ENCODE data around the gene CMBL.
A peak's percentile ranks its signal among the peaks of the same experiment; 100 is the strongest.
"Not testable (repeated sequence)": the region's sequence is repeated elsewhere in the genome, so short reads cannot be mapped to it uniquely, and the experiment has no call there.

The CMBL gene

DNA sequence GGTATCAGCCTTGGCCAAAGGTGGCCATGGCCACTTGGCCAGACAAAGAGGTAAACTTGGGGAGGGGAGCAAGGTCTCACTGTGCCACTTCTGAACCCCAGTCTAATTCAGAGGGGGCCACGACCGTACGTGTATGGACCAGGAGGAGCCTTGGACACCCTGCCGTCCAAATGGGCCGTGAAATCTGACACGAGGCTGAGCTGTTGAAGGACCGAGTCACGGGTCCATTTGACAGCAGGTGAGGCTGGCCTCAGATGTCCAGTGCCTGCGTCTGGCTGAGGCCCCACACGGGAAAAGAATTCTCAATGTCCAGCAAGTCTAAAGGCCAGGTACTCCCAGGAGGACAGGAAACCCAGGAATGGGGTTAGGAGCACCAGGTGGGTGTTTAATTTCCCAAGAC is 17.7 kb downstream of the CMBL start:
- no peak for DNase-seq (ENCODE audit: low read depth)
- no peak overlapping the region for H3K4me3 ChIP-seq (ENCODE audit: low read depth, low read length)
- TF ChIP-seq CTCF (IDR thresholded peaks at IDR 0.05; ENCODE audit: insufficient read depth, low read depth, low read length, missing control alignments) = no peak

- no peak overlapping the region for H3K4me3 ChIP-seq (ENCODE audit: low read depth, low read length)
- no peak for TF ChIP-seq CTCF (IDR thresholded peaks at IDR 0.05; ENCODE audit: insufficient read depth, low read depth, low read length, missing control alignments)
- no peak for DNase-seq (ENCODE audit: low read depth)
Observed at GRCh38 chr5:10289353-10289752, 18.3 kb downstream of the CMBL start.

GRCh38 chr5:10288592-10289219 is 19.0 kb downstream of the CMBL start:
- no peak for TF ChIP-seq CTCF (IDR thresholded peaks at IDR 0.05; ENCODE audit: insufficient read depth, low read depth, low read length, missing control alignments)
- no peak overlapping the region for H3K4me3 ChIP-seq (ENCODE audit: low read depth, low read length)
- peak; percentile 81 for DNase-seq (ENCODE audit: low read depth)

DNA sequence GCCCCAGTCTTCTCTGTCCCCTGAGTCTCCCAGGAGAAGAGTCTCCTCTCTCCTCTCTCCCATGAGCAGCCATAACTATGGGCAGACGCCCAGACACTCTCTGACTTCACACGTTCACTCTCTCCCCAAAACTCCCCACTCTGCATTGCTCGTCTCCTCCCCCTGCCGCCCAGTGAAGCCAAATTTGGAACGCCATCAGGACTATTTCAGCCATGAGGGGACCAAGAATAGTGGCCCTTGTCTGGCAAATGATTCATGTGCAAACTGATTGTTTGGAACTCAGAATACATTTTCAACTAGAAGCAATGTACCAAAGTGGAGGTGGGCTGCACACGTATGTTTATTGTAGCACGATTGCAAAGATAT is 20.9 kb downstream of the CMBL start:
- DNase-seq (ENCODE audit: low read depth) = no peak
- no peak overlapping the region for H3K4me3 ChIP-seq (ENCODE audit: low read depth, low read length)
- TF ChIP-seq CTCF (IDR thresholded peaks at IDR 0.05; ENCODE audit: insufficient read depth, low read depth, low read length, missing control alignments) = no peak

GRCh38 chr5:10286162-10286861 is 21.4 kb downstream of the CMBL start:
- no peak for DNase-seq (ENCODE audit: low read depth)
- no peak overlapping the region for H3K4me3 ChIP-seq (ENCODE audit: low read depth, low read length)
- no peak for TF ChIP-seq CTCF (IDR thresholded peaks at IDR 0.05; ENCODE audit: insufficient read depth, low read depth, low read length, missing control alignments)

- DNase-seq (ENCODE audit: low read depth); H3K4me3 ChIP-seq (ENCODE audit: low read depth, low read length): not testable (repeated sequence)
Observed at GRCh38 chr5:10285362-10285761, 22.3 kb downstream of the CMBL start.

DNA sequence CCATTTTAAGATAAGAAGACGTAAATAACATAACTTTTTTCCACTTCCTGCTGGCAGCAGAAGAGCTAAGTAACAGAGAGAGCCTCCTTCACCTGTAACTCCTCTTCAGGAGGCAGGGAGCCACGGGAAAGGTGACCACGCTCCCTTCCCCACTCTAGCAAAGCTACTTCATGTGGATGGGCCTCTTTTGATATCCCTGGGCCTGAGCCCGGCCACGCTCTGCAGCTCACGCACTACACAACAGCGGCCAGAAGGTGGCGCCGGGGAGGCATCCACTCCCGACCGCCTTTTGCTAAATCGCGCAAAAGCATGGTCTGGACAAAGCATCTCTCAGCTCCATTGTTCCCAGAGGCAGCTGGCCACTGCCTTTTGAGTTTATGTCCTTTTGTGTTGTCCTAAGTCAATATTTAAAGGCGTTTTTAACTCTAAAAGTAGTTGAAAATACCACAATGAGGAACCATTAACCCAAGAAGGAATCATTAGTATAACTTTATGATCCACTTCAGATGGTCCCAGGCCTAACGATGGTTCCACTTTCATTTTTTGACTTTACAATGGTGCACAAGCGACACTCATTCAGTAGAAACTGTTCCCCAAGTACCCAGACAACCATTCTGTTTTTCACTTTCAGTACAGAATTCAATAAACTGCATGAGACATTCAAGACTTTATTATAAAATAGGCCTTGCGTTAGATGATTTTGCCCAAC is 23.6 kb downstream of the CMBL start:
- DNase-seq (ENCODE audit: low read depth) = peak; percentile 90
- peak overlapping the region; percentile 10; the same call in 1 of the 2 replicates for H3K4me3 ChIP-seq (ENCODE audit: low read depth, low read length)
- peak; percentile 90 for TF ChIP-seq CTCF (IDR thresholded peaks at IDR 0.05; ENCODE audit: insufficient read depth, low read depth, low read length, missing control alignments)
